Measurements from ENCODE around the gene SRA1. TPM values are rescaled to one million over a fixed set of nuclear protein-coding genes. Genes with fewer than 3 reads are reported as not detected.
"Not testable (repeated sequence)": the region's sequence is repeated elsewhere in the genome, so short reads cannot be mapped to it uniquely, and the experiment has no call there.

SRA1 gene
- total RNA-seq, 2 donors from 2014 or later = 24.5 to 34.1 TPM

DNA sequence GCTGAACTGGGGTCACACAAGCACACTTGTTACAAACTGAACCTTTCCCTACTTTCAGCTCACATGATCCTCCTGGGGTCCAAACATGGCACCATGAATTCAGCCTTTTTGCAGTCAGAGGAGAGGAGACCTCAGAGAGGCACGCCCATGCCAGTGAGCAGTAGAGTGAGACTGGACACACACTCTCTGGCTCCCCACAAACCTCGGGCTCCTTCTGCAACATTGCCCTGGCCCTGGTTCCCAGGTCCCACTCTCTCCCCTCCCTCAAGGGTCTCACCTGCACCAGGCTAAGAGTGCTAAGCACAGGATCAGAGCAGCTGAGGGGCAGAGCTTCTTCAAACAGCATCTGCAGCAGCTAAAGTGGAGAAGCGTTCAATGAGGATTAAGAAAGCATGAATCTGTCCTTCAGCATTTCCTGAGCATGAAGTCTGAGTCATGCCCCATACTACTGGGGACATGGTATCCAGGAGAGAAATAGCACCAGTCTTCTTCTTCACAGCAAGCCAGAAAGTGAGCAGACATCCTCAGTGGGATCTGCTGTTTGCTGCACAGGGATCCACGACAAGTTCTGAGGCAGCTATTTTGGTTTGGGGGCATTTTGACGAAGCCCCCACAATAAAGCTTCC lies 34.6 kb upstream of the SRA1 start:
- no peaks in the 10 kb centered on the region for H3K9me3 ChIP-seq
- H3K9ac ChIP-seq (ENCODE audit: low read depth in 2 of 2, low read length in 2 of 2) = no peak overlapping the region
- no peaks in the 10 kb centered on the region for H3K27me3 ChIP-seq
- intact Hi-C loops (cut with DNase I) = no loop called here
- H3K4me1 ChIP-seq = no peaks in the 10 kb centered on the region
- no peaks in the 10 kb centered on the region for H3K36me3 ChIP-seq
- no peak overlapping the region for H3K4me3 ChIP-seq
- TF ChIP-seq, protein P1, sequence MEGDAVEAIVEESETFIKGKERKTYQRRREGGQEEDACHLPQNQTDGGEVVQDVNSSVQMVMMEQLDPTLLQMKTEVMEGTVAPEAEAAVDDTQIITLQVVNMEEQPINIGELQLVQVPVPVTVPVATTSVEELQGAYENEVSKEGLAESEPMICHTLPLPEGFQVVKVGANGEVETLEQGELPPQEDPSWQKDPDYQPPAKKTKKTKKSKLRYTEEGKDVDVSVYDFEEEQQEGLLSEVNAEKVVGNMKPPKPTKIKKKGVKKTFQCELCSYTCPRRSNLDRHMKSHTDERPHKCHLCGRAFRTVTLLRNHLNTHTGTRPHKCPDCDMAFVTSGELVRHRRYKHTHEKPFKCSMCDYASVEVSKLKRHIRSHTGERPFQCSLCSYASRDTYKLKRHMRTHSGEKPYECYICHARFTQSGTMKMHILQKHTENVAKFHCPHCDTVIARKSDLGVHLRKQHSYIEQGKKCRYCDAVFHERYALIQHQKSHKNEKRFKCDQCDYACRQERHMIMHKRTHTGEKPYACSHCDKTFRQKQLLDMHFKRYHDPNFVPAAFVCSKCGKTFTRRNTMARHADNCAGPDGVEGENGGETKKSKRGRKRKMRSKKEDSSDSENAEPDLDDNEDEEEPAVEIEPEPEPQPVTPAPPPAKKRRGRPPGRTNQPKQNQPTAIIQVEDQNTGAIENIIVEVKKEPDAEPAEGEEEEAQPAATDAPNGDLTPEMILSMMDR (IDR thresholded peaks at IDR 0.05) = no peak
- no peak overlapping the region for H3K27ac ChIP-seq
- no peak for DNase-seq

DNA sequence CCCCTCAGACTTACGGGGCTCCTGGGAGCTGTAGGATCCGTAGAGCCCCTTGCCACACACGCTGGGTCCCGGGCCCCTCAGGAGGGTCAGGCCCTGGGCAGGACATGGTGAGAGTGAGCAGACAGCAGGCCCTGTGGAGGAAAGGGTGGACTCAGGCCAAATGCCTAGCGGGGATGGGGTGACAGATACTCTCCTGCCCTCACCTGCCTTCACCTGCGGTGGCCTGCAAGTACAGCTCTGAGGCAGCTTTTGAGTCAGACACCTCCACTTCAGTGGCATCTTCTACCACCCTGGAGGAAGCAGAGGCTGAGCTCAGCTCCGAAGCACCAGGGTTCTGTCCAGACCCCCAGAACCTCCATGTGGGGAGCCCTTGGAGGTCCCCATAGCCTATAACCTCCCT lies 33.6 kb upstream of the SRA1 start:
- H3K27me3 ChIP-seq = no peaks in the 10 kb centered on the region
- intact Hi-C loops (cut with DNase I) = no loop called here
- no peaks in the 10 kb centered on the region for H3K4me1 ChIP-seq
- no peak overlapping the region for H3K27ac ChIP-seq
- H3K9ac ChIP-seq (ENCODE audit: low read depth in 2 of 2, low read length in 2 of 2) = no peak overlapping the region
- no peaks in the 10 kb centered on the region for H3K9me3 ChIP-seq
- H3K36me3 ChIP-seq = no peaks in the 10 kb centered on the region
- TF ChIP-seq, protein P1 (IDR thresholded peaks at IDR 0.05) = no peak
- no peak for DNase-seq
- H3K4me3 ChIP-seq = no peak overlapping the region

DNA sequence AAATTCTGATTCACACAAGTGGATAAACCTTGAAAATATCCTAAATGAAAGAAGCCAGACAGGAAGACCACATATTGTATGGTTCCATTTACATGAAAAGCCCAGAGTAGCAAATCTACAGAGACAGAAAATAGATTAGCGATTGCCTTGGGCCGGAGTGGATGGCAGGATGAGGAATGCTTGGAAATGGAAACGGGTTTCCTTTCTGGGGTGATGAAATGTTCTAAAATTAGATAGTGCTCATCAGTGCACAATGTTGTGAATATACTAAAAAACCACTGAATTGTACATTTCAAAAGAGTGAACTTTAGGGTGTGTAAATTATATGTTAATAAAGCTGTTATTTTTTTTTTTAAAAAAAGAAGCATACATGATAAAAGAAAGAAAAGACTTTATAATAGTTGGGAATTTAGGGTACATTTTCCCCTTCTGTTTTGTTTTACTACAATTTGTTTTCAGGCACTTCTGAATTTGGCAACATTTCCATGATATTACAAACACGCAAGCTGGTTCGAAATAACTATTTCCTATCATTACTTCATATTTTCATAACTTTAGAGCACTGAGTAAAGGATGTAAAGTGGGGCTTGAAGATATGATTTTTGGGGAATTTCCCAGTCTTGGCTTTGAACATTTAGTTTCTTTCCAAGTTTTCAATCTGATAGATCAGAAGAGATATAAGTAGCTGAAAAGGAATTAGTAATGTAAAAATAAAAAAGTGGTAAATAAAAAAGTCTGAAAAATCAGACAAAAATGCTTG lies 31.2 kb upstream of the SRA1 start:
- intact Hi-C loops (cut with DNase I) = no loop called here
- DNase-seq = no peak
- Histone ChIP-seq H3K9ac (ENCODE audit: low read depth in 2 of 2, low read length in 2 of 2) (no peak overlapping the region), H3K27ac (no peak overlapping the region), H3K36me3 (no peaks in the 10 kb centered on the region), H3K4me3 (no peak overlapping the region), H3K4me1 (no peaks in the 10 kb centered on the region), H3K27me3 (no peaks in the 10 kb centered on the region), H3K9me3 (no peaks in the 10 kb centered on the region)
- TF ChIP-seq, protein P1 (IDR thresholded peaks at IDR 0.05) = no peak

DNA sequence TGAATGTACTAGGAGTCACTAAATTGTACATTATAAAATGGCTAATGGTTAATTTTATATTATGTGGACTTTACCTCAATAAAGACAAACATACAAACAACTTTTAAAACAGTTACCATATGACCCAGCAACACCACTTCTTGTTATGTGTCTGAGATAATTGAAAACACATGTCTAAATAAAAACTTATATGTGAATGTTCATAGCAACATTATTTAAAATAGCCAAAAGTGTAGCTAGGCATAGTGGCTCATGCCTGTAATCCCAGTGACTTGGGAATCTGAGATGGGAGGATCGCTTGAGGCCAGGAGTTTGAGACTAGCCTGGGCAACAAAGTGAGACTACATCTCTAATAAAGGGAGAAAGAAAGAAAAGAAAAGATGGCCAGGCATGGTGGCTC lies 30.2 kb upstream of the SRA1 start:
- H3K27me3 ChIP-seq = no peaks in the 10 kb centered on the region
- no peaks in the 10 kb centered on the region for H3K36me3 ChIP-seq
- TF ChIP-seq, protein P1 (IDR thresholded peaks at IDR 0.05) = no peak
- no peak overlapping the region for H3K9ac ChIP-seq (ENCODE audit: low read depth in 2 of 2, low read length in 2 of 2)
- H3K9me3 ChIP-seq = no peaks in the 10 kb centered on the region
- intact Hi-C loops (cut with DNase I) = no loop called here
- DNase-seq = no peak
- no peak overlapping the region for H3K27ac ChIP-seq
- no peak overlapping the region for H3K4me3 ChIP-seq
- no peaks in the 10 kb centered on the region for H3K4me1 ChIP-seq

DNA sequence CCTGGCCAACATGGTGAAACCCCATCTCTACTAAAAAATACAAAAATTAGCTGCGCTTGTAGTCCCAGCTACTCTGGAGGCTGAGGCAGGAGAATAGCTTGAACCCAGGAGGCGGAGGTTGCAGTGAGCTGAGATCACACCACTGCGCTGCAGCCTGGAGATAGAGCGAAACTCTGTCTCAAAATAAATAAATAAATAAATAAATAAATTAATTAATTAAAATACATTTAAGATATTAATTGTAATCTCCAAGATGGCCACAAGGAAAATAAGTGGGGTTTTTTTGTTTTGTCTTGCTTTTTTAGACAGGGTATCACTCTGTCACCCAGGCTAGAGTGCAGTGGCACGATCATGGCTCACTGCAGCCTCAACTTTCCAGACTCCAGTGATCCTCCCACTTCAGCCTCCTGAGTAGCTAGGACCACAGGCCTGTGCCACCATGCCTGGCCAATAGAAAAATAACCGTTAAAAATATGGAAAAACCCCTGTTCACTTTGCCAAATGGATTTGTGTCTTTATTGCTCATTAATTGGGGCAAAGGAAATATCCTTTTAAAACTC lies 22.0 kb upstream of the SRA1 start:
- H3K4me1 ChIP-seq; H3K27ac ChIP-seq; H3K36me3 ChIP-seq; H3K9me3 ChIP-seq; H3K27me3 ChIP-seq; DNase-seq; intact Hi-C loops (cut with DNase I); H3K9ac ChIP-seq (ENCODE audit: low read depth in 2 of 2, low read length in 2 of 2); H3K4me3 ChIP-seq: not testable (repeated sequence)

DNA sequence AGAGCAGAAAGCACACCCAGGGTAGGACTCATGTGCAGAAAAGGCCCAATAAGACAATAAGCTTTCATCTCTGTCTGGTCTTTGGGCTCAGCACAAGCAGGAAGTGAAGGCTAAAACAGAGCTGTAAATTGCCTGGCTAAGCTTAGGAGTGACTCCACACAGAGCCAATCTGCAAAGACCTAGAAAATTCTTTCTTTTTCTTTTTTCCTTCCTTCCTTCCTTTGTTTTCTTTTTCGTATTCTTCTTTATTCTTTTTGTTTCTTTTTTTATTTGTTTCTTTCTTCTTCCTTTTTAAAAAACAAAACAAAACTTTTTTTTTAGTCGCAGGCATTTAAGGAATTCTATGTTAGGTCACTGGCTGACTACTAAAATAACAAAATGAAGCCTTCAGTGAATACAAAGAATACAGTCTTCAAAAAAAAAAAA lies 19.5 kb upstream of the SRA1 start:
- H3K4me1 ChIP-seq = no peaks in the 10 kb centered on the region
- no peak overlapping the region for H3K9ac ChIP-seq (ENCODE audit: low read depth in 2 of 2, low read length in 2 of 2)
- TF ChIP-seq, protein P1 (IDR thresholded peaks at IDR 0.05) = no peak
- no peak overlapping the region for H3K4me3 ChIP-seq
- no peaks in the 10 kb centered on the region for H3K27me3 ChIP-seq
- intact Hi-C loops (cut with DNase I) = no loop called here
- H3K9me3 ChIP-seq = no peaks in the 10 kb centered on the region
- no peak overlapping the region for H3K27ac ChIP-seq
- DNase-seq = no peak
- no peaks in the 10 kb centered on the region for H3K36me3 ChIP-seq

All from colonic mucosa (tissue), 4 donors.